Measurements from ENCODE around the gene FCHSD2. TPM values are rescaled to one million over a fixed set of nuclear protein-coding genes. Genes with fewer than 3 reads are reported as not detected.

FCHSD2 gene
- total and polyA plus RNA-seq, 2 donors (not counting 3 experiments of a cell fraction or from before 2014, with no cell fraction given), result 20.8 to 56.9 TPM

DNA sequence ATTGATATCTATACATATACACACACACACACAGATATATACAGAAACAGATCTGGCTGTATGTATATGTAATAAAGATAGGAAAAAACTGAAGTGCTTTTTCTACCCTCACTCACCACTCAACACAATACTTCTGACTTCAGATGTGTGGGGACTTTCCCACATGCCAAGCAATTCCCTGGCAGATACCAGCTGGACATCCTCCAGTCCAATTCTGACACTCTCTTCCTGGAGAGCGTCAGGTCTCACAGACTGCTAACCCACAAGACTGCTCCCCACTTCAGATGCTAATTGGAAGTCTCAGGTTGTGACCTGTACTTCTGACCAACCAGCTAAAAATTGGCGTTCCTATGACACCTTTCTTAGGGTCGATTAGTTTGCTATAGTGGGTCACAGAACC, 187.3 kb downstream of the FCHSD2 start:
- BruUV-seq (replicated peaks), result no TSS peak
- peaks cover 13% of the 10 kb centered on the region for H3K4me1 ChIP-seq (ENCODE audit: control insufficient read depth, extremely low read depth, insufficient read depth, low read length)
- H3K4me2 ChIP-seq (ENCODE audit: insufficient read depth, low read length), result no peak overlapping the region
- intact Hi-C loops (cut with micrococcal nuclease), result no loop called here
- no peaks in the 10 kb centered on the region for H3K27me3 ChIP-seq (ENCODE audit: control insufficient read depth in 2 of 2, insufficient read depth in 2 of 2, low read length in 2 of 2)
- H4K20me1 ChIP-seq (replicated peaks; ENCODE audit: control insufficient read depth, extremely low read depth, insufficient read depth, low read length), result no peaks in the 10 kb centered on the region
- H3K9me3 ChIP-seq (replicated peaks; ENCODE audit: control insufficient read depth, insufficient read depth, low read length), result no peaks in the 10 kb centered on the region
- ChIA-PET CTCF (interaction anchor here (1.3 kb wide), 2 partner anchors 8 to 14 kb away, joined by 3 to 6 read pairs; no protein-coding TSS in a partner anchor), POLR2A (no interaction called here)
- no peak overlapping the region for H2AFZ ChIP-seq (ENCODE audit: low read depth, low read length)
- DNase-seq (ENCODE audit: low read depth, low spot score), result no peak
- no peak overlapping the region for H3K4me3 ChIP-seq (replicated peaks in 1 of 3; ENCODE audit: insufficient read depth in 1 of 3, low read depth in 1 of 3, low read length in 3 of 3)
- no peak overlapping the region for H3K27ac ChIP-seq (ENCODE audit: insufficient read depth, low read depth, low read length)
- peaks cover 2% of the 10 kb centered on the region for H3K9me1 ChIP-seq (replicated peaks; ENCODE audit: control insufficient read depth, extremely low read depth, insufficient read depth, low read length)
- no peak for FAIRE-seq
- dilution Hi-C loops (cut with MboI; ENCODE audit: extremely low pct_ligation_motif_present, low sequenced_read_pairs), result no loop called here
- TF ChIP-seq, protein P1, sequence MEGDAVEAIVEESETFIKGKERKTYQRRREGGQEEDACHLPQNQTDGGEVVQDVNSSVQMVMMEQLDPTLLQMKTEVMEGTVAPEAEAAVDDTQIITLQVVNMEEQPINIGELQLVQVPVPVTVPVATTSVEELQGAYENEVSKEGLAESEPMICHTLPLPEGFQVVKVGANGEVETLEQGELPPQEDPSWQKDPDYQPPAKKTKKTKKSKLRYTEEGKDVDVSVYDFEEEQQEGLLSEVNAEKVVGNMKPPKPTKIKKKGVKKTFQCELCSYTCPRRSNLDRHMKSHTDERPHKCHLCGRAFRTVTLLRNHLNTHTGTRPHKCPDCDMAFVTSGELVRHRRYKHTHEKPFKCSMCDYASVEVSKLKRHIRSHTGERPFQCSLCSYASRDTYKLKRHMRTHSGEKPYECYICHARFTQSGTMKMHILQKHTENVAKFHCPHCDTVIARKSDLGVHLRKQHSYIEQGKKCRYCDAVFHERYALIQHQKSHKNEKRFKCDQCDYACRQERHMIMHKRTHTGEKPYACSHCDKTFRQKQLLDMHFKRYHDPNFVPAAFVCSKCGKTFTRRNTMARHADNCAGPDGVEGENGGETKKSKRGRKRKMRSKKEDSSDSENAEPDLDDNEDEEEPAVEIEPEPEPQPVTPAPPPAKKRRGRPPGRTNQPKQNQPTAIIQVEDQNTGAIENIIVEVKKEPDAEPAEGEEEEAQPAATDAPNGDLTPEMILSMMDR (IDR thresholded peaks at IDR 0.05; ENCODE audit: extremely low read depth in 1 of 2, insufficient read depth in 1 of 2, low read depth in 1 of 2, low read length in 2 of 2), result no peak
- TF ChIP-seq MYC (IDR thresholded peaks at IDR 0.05; ENCODE audit: low read depth, low read length) (no peak), EZH2 (IDR thresholded peaks at IDR 0.05; ENCODE audit: borderline replicate concordance, low read depth, low read length, severe bottlenecking) (no peak)
- no peaks in the 10 kb centered on the region for H3K79me2 ChIP-seq (ENCODE audit: control insufficient read depth, insufficient read depth, low read length)
- no peaks in the 10 kb centered on the region for H3K36me3 ChIP-seq (ENCODE audit: control insufficient read depth in 2 of 2, extremely low read depth in 1 of 2, insufficient read depth in 2 of 2, low read length in 2 of 2)
- no peak overlapping the region for H3K9ac ChIP-seq (replicated peaks; ENCODE audit: extremely low read depth, insufficient read depth, low read length)

DNA sequence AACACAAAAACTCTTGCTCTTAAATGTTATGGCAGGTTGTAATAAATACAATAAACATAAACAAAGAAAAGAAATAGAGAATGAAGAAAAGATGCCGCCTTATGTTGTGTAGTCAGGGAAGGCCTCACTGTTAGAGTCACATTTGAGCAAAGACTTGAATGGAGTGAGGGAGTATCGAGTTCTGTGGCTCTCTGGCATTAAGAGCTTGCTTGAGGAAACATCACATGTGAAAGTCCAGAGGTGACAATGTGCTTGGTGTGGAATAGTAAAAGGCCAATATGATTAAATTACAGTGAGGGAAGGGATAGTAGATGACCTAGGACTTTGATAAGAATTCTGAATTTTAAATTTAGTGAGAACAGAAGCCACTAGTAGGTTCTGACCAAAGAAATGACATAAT, 188.5 kb downstream of the FCHSD2 start:
- Histone ChIP-seq H3K9ac (replicated peaks; ENCODE audit: extremely low read depth, insufficient read depth, low read length) (no peak overlapping the region), H2AFZ (ENCODE audit: low read depth, low read length) (no peak overlapping the region), H3K36me3 (ENCODE audit: control insufficient read depth in 2 of 2, extremely low read depth in 1 of 2, insufficient read depth in 2 of 2, low read length in 2 of 2) (no peaks in the 10 kb centered on the region), H3K27ac (ENCODE audit: insufficient read depth, low read depth, low read length) (no peak overlapping the region), H3K9me1 (replicated peaks; ENCODE audit: control insufficient read depth, extremely low read depth, insufficient read depth, low read length) (peaks cover 2% of the 10 kb centered on the region), H3K9me3 (replicated peaks; ENCODE audit: control insufficient read depth, insufficient read depth, low read length) (no peaks in the 10 kb centered on the region), H4K20me1 (replicated peaks; ENCODE audit: control insufficient read depth, extremely low read depth, insufficient read depth, low read length) (no peaks in the 10 kb centered on the region), H3K79me2 (ENCODE audit: control insufficient read depth, insufficient read depth, low read length) (no peaks in the 10 kb centered on the region), H3K27me3 (ENCODE audit: control insufficient read depth in 2 of 2, insufficient read depth in 2 of 2, low read length in 2 of 2) (no peaks in the 10 kb centered on the region), H3K4me2 (ENCODE audit: insufficient read depth, low read length) (no peak overlapping the region), H3K4me3 (replicated peaks in 1 of 3; ENCODE audit: insufficient read depth in 1 of 3, low read depth in 1 of 3, low read length in 3 of 3) (no peak overlapping the region), H3K4me1 (ENCODE audit: control insufficient read depth, extremely low read depth, insufficient read depth, low read length) (peaks cover 13% of the 10 kb centered on the region)
- intact Hi-C loops (cut with micrococcal nuclease), result no loop called here
- dilution Hi-C loops (cut with MboI; ENCODE audit: extremely low pct_ligation_motif_present, low sequenced_read_pairs), result no loop called here
- ChIA-PET POLR2A (no interaction called here), CTCF (interaction anchor here (1.0 kb wide), 1 partner anchor 13 kb away, joined by 5 read pairs; no protein-coding TSS in a partner anchor)
- no TSS peak for BruUV-seq (replicated peaks)
- FAIRE-seq, result no peak
- TF ChIP-seq MYC (IDR thresholded peaks at IDR 0.05; ENCODE audit: low read depth, low read length) (no peak), GATA2 (IDR thresholded peaks at IDR 0.05; ENCODE audit: insufficient read depth, insufficient read length, low read depth, low read length) (no peak), POLR2A (IDR thresholded peaks at IDR 0.05; ENCODE audit: low read depth, low read length) (no peak), POLR2AphosphoS5 (IDR thresholded peaks at IDR 0.05; ENCODE audit: insufficient read depth, low read depth, low read length) (no peak), EZH2 (IDR thresholded peaks at IDR 0.05; ENCODE audit: borderline replicate concordance, low read depth, low read length, severe bottlenecking) (no peak), FOS (IDR thresholded peaks at IDR 0.05; ENCODE audit: borderline replicate concordance, insufficient read depth, low read length) (no peak), JUN (IDR thresholded peaks at IDR 0.05; ENCODE audit: borderline replicate concordance, insufficient read depth, insufficient read length, low read depth) (no peak)
- TF ChIP-seq, protein P1 (IDR thresholded peaks at IDR 0.05; ENCODE audit: extremely low read depth in 1 of 2, insufficient read depth in 1 of 2, low read depth in 1 of 2, low read length in 2 of 2), result no peak
- TF ChIP-seq, protein P2, sequence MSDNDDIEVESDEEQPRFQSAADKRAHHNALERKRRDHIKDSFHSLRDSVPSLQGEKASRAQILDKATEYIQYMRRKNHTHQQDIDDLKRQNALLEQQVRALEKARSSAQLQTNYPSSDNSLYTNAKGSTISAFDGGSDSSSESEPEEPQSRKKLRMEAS (IDR thresholded peaks at IDR 0.05; ENCODE audit: insufficient read depth, insufficient read length), result no peak
- no peak for DNase-seq (ENCODE audit: low read depth, low spot score)

Data from endothelial cell of umbilical vein (primary cell).